MCF 10A (cell line): ENCODE data around the gene DOC2B. TPM values are rescaled to one million over a fixed set of nuclear protein-coding genes. Genes with fewer than 3 reads are reported as not detected.
A peak's percentile ranks its signal among the peaks of the same experiment; 100 is the strongest.
"Not testable (repeated sequence)": the region's sequence is repeated elsewhere in the genome, so short reads cannot be mapped to it uniquely, and the experiment has no call there.

Experiments used
- BruUV-seq: library from RNA; stranded (reverse); fragments of 400-500 nt; replicated peaks from 2 replicates; lab custom pipeline; 2021; lab: Mats Ljungman, UMichigan
- CTCF ChIA-PET: fragments of 300-600 bp; sonication (Branson Sonifier 250); formaldehyde crosslinking; extraction: SDS; loops from one replicate; lab custom pipeline; 2021; ENCODE audit warnings: antibody characterized with exemption, inconsistent platforms; lab: Yijun Ruan, JAX
- POLR2A ChIA-PET: fragments of 300-600, 350-650 bp; sonication (Branson Sonifier 250); formaldehyde crosslinking; extraction: SDS; loops from one replicate; lab custom pipeline; 2020; ENCODE audit warnings: antibody characterized with exemption, inconsistent platforms; lab: Yijun Ruan, JAX
- DNase-seq: peaks from one replicate; pipeline ENCODE4 v3.0.0-alpha.2; 2018; ENCODE audit not compliant: unreplicated experiment
- H3K27ac Mint-ChIP-seq: one replicate; pipeline ENCODE4 v1.8.0; 2022; ENCODE audit warnings: mild to moderate bottlenecking, low read depth, mixed read lengths; ENCODE audit not compliant: unreplicated experiment
- H3K27me3 Mint-ChIP-seq: one replicate; pipeline ENCODE4 v1.8.0; 2022; ENCODE audit warnings: mixed read lengths; ENCODE audit not compliant: insufficient read depth, unreplicated experiment
- H3K36me3 Mint-ChIP-seq: one replicate; pipeline ENCODE4 v1.8.0; 2022; ENCODE audit warnings: mild to moderate bottlenecking, moderate library complexity, mixed read lengths; ENCODE audit not compliant: insufficient read depth, unreplicated experiment
- H3K4me1 Mint-ChIP-seq: one replicate; pipeline ENCODE4 v1.8.0; 2022; ENCODE audit warnings: mixed read lengths; ENCODE audit not compliant: insufficient read depth, unreplicated experiment
- H3K4me3 Mint-ChIP-seq: one replicate; pipeline ENCODE4 v1.8.0; 2022; ENCODE audit warnings: mild to moderate bottlenecking, moderate library complexity, mixed read lengths; ENCODE audit not compliant: unreplicated experiment
- H3K9me3 Mint-ChIP-seq: one replicate; pipeline ENCODE4 v1.8.0; 2022; ENCODE audit warnings: mixed read lengths; ENCODE audit not compliant: unreplicated experiment
- CTCF ChIP-seq: fragments of 200-600 bp; IDR thresholded peaks from one replicate; pipeline ENCODE4 v1.8.0; 2022; ENCODE audit warnings: antibody characterized with exemption, mild to moderate bottlenecking; ENCODE audit not compliant: unreplicated experiment
- intact Hi-C: fragments of 100-400 bp; cut with micrococcal nuclease; formaldehyde crosslinking; loops from 2 replicates; pipeline ENCODE4 v1.14.1; 2022
- total RNA-seq: library from RNA; stranded (reverse); gene quantifications from 2 replicates; pipeline ENCODE4 v1.2.3, GENCODE V29; 2022

The DOC2B gene
- total RNA-seq, 1 experiment from 2014 or later = not detected

- CTCF ChIA-PET = not testable (repeated sequence)
These were observed 44.9 kb downstream of the DOC2B start for GRCh38 chr17:136531-136930.

DNA sequence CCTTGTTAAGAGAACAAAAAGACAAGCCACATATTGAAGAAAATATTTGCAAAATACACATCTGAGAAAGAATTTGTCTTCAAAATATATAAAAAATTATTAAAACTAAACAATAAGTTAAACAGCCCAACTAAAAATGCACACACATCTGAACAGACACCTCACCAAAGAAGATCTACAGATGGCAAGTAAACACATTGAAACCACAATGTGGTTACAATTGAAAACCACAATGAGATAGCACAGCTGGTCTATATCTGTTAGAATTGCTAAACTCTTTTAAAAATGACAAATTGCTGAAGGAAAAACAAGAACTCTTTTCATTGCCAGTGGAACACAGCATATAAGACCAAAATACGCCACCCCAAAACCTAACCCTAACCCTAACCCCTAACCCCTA, 45.6 kb downstream of the DOC2B start:
- H3K27ac Mint-ChIP-seq, H3K4me1 Mint-ChIP-seq, H3K9me3 Mint-ChIP-seq, intact Hi-C loops, CTCF ChIA-PET, H3K4me3 Mint-ChIP-seq, POLR2A ChIA-PET, H3K36me3 Mint-ChIP-seq, DNase-seq, BruUV-seq: not testable (repeated sequence)
- peaks cover 11% of the 10 kb centered on the region for H3K27me3 Mint-ChIP-seq

More at GRCh38 chr17:136531-136930, 44.9 kb downstream of the DOC2B start:
- POLR2A ChIA-PET, H3K4me3 Mint-ChIP-seq, H3K9me3 Mint-ChIP-seq, H3K4me1 Mint-ChIP-seq, H3K27ac Mint-ChIP-seq, H3K36me3 Mint-ChIP-seq, DNase-seq, BruUV-seq, intact Hi-C loops: not testable (repeated sequence)
- TF ChIP-seq CTCF = peak; percentile 56
- peaks cover 11% of the 10 kb centered on the region for H3K27me3 Mint-ChIP-seq

- H3K9me3 Mint-ChIP-seq, DNase-seq, POLR2A ChIA-PET, H3K36me3 Mint-ChIP-seq, H3K27ac Mint-ChIP-seq, H3K4me1 Mint-ChIP-seq, H3K4me3 Mint-ChIP-seq, CTCF ChIA-PET, intact Hi-C loops, BruUV-seq: not testable (repeated sequence)
- H3K27me3 Mint-ChIP-seq = peaks cover 11% of the 10 kb centered on the region
These were observed 46.4 kb downstream of the DOC2B start for GRCh38 chr17:135022-135421.

GRCh38 chr17:134332-134785, 47.1 kb downstream of the DOC2B start:
- BruUV-seq, H3K9me3 Mint-ChIP-seq, H3K27me3 Mint-ChIP-seq, POLR2A ChIA-PET, H3K4me1 Mint-ChIP-seq, intact Hi-C loops, DNase-seq, H3K27ac Mint-ChIP-seq, CTCF ChIA-PET, H3K36me3 Mint-ChIP-seq, H3K4me3 Mint-ChIP-seq: not testable (repeated sequence)

DNA sequence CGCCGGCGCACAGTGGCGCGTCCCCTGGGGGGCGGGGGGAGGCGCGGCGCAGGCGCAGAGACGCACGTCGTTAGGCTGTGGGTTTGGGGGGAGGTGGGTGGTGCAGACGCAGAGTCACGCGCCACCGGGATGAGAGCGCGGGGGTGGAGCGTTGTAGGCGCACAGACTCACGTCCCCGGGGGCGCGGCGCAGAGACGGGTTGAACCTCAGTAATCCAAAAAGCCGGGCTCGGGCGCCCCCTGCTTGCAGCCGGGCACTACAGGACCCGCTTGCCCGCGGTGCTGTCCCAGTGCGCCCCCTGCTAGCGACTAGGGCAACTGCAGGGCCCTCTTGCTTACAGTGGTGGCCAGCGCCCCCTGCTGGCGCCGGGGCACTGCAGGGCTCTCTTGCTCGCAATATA, 47.5 kb downstream of the DOC2B start:
- H3K9me3 Mint-ChIP-seq, H3K4me1 Mint-ChIP-seq, H3K27me3 Mint-ChIP-seq: not testable (repeated sequence)

GRCh38 chr17:118339-118917, 63.0 kb downstream of the DOC2B start:
- not testable (repeated sequence) for BruUV-seq

More for the DNA sequence above, 47.5 kb downstream of the DOC2B start:
- DNase-seq, H3K4me3 Mint-ChIP-seq, CTCF ChIA-PET, intact Hi-C loops, BruUV-seq, H3K27ac Mint-ChIP-seq, POLR2A ChIA-PET, H3K36me3 Mint-ChIP-seq: not testable (repeated sequence)

GRCh38 chr17:113111-113510, 68.3 kb downstream of the DOC2B start:
- H3K36me3 Mint-ChIP-seq, H3K27me3 Mint-ChIP-seq, CTCF ChIA-PET, BruUV-seq, H3K9me3 Mint-ChIP-seq, H3K4me3 Mint-ChIP-seq, intact Hi-C loops, H3K4me1 Mint-ChIP-seq, H3K27ac Mint-ChIP-seq, POLR2A ChIA-PET, DNase-seq: not testable (repeated sequence)

More at GRCh38 chr17:118339-118917, 63.0 kb downstream of the DOC2B start:
- intact Hi-C loops, H3K27ac Mint-ChIP-seq, H3K4me1 Mint-ChIP-seq, POLR2A ChIA-PET, H3K9me3 Mint-ChIP-seq, DNase-seq, H3K4me3 Mint-ChIP-seq, H3K36me3 Mint-ChIP-seq, CTCF ChIA-PET, H3K27me3 Mint-ChIP-seq: not testable (repeated sequence)
